Renal cortical epithelial cell (primary cell): Measurements from ENCODE around the gene STK32B. TPM values are rescaled to one million over a fixed set of nuclear protein-coding genes. Genes with fewer than 3 reads are reported as not detected.

ENCODE experiments used
- DNase-seq: peaks from one replicate; pipeline ENCODE4 v3.0.0-alpha.2; 2011; ENCODE audit warnings: low read depth
- total RNA-seq: library from RNA; depleted of rRNA; stranded (reverse); fragments of >200 nt; gene quantifications from 2 replicates; pipeline ENCODE4 v1.2.3, GENCODE V29; 2014

Gene STK32B
- total RNA-seq, 1 donor from 2014 or later: 13.6 TPM

DNA sequence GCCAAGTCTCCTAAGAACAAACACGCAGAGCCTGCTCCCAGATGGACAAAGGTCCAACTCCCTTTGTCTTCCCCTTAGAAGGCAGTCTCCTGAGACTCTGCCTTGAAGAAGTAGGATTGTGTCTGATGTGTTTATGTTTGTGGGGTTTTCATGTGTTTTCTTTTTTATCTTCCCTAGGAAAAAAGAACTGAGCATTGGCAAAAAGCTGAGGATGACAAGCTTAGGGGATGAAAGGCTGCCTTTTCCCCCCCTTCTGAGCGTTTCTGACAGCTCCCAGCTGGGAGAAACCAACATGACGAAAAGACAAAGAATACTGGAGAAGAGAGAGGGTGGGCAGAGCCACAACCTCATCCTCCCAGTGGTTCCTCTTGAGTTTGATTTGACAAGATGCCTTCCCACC is 475.9 kb downstream of the STK32B start:
- DNase-seq: no peak

DNA sequence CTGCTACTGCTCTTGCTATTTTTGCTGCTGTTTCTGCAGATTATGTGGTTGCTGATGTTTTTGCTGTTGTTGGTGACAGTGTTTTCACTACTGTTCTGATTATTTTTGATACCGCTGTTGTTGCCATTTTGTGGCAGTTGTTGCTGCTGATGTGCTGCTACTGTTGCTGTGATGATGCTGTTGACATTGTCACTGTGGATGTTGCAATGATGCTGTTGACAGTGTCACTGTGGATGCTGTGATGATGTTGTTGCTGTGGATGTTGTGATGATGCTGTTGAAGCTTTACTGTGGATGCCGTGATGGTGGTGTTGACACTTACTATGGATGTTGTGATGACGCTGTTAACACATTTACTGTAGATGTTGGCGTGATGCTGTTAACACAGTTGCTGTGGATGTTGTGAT is 476.8 kb downstream of the STK32B start:
- no peak for DNase-seq

DNA sequence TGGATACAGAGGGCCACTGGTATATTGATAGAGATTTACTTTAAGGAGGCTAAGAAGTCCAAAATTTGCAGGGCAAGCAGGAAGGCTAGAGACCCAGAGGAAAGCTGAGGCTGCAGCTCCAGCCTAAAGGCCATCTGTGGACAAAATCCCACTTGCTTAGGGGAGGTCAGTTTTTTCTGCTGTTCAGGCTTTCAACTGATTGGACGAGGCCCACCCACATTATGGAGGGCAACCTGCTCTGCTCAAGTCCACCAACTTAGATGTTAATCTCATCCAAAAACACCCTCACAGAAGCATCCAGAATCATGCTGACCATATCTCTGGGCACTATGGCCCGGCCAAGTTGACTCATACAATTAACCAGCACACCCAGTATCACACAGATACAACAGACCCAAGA is 480.8 kb downstream of the STK32B start:
- DNase-seq: no peak

DNA sequence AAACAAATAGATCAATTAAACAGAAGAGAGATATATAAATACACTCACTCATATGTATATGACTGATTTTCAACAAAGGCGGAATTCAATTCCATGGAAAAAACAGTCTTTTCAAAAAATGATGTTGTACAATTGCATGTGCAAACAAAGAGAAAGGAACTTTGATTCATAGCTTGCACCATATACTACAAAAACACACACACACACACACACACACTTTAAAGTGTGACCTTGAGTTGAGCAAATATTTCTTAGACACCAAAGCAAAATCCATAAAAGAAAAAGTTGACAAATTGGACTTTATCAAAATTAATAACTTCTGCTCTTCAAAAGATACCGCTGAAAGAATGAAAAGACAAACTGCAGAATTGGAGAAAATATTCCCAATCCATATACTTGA is 488.3 kb downstream of the STK32B start:
- DNase-seq: no peak

DNA sequence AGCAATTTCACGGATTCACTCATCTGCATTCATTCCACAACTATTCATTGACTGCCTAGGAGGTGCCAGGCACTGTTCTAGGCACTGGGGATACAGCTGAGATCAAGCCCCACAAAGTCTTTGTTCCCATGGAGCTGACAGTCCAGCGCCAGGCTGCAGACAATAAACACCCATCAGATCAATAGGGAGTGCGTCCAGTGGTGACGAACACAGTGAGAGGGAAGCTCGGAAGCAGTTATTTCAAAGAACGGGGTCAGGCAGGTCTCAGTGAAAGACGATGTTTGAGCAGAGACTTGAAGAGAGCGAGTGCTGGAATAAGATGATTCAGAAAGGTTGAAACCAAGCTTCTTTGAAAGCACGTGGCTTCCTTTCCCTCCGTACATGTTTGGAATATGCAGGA is 489.9 kb downstream of the STK32B start:
- DNase-seq: no peak

DNA sequence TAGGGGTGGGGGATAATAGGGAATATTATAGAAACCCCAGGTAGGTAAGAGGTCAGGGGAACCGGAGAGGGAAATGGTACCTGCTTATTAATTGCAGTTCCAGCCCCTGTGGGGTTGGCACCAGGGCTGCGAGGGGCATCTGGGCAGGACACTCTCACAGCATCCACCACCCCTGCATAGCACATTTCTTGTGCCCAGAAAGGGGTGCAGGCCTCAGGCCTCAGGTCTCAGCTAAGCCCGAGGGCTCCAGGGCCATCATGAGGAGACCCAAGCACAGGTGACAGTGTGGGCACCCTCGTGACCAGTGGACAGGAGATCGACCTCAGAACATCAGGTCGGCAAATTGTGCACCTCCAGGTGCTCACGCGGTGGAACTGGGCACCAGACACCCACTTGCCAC is 492.4 kb downstream of the STK32B start:
- no peak for DNase-seq

DNA sequence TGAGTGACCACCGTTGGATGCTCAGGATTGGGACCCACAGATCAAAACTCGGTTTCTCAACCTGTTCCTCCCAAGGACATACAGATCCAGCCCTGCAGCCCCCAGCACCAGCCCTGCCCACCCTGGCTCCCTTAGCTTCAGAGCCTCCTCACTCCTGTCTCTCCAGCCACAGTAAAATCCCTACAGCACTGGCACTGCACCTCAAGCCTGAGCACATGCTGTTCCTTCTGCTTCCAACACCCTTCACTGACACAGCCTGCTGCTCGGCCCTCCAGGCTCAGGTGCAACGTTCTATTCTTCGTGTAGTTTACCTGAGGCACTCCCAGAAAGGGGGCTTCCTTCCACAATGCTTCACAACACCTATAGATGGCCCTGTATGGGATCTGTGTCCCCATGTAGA is 493.5 kb downstream of the STK32B start:
- no peak for DNase-seq

DNA sequence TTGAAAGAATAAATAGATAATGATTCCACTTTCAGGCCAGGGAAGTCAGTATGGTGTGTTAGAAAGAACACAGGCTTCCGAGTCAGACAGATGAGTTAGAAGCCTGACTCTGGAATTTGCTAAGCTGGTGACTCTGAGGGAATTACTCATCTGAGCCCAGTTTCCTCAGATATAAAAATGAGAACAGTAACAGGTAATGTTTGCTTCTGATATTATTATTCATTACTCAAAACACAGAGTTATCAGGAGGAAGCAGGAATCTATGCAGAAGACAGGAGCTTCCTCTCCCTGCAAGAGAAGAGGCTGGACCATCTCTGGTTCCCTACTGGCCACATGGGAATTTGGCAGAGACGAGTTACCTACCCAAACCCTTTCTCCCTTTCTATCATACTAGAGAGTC is 494.0 kb downstream of the STK32B start:
- no peak for DNase-seq

DNA sequence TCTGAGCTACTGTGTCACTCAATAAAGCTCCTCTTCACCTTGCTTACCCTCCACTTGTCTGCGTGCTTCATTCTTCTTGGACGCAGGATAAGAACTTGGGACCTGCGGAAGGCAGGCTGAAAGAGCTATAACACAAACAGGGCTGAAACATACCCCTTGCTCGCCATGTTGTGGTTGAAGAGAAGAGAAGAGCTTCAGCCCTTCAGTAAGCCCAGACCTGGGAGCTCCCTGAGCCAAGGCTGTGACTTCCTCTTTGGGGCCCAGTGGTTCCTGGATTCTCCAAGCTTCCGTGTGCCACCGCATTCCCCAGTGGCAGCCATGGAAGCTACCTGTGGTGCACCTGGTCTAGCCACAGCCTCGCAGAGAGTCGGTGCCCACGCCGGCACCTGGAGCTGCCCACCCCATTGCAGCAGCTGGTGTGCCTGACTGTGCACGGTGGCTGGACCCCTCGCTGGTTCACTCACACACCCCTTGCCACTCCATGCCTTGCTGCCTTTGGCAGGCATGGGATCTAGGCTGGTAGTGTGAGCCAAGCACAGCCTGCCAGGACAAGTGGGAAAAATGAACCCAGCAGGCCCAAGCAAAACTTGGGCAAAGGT is 496.5 kb downstream of the STK32B start:
- no peak for DNase-seq

Other genes starting within 250 kb of the STK32B start
- gene MSX1, start 191.8 kb upstream of the STK32B start, total RNA-seq: 0.15 and 0.69 TPM in 2 replicates
- 5.0 TPM in 1 of 2 replicates, not detected in the other for gene CYTL1, start 32.0 kb upstream of the STK32B start, total RNA-seq